ENCODE measurements around the gene TBC1D2B. TPM values are rescaled to one million over a fixed set of nuclear protein-coding genes. Genes with fewer than 3 reads are reported as not detected.

TBC1D2B gene
- total RNA-seq, 1 donor from 2014 or later = 50.7 TPM

- no peak for DNase-seq
Observed at GRCh38 chr15:78054966-78055365, 22.5 kb downstream of the TBC1D2B start.

- DNase-seq = no peak
Observed at GRCh38 chr15:78054518-78054917, 23.0 kb downstream of the TBC1D2B start.

DNA sequence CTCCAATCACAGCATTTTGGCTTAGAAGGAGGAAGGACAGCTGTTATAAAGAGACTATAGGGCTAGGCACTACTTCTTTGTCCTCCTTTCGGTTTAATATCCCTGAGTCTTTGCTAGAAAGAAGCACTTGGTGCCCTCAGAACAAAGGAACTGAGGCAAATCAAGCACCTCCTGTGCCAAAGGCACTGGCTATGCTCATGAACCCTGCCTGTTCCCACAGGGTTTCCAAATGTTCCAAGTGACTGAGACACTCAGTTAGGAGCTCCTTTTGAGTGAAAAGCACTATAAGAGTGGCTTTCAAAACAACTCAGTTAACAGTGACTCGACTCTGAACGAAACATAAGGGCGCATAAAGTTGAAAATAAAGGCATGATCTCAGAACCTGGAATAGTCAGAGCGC lies 25.0 kb downstream of the TBC1D2B start:
- no peak for DNase-seq

DNA sequence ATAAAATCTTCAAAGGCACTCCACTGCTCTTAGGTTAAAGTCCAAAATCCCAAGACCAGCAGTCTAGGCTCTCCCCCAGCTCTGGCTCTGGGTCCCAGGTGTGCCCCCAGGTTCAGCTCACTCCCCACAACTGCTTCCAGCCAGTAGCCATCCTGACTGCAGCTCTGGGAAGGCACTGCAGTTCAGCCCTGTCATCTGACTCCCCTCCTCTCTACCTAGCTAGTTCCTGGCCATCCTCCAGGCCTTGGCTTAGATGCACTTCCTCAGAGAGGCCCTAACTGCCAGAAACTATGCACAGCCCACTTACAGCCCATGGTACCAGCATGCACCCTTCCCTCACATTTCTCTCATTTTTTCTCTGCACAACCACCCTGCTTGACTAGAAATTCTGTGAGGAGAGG lies 25.5 kb downstream of the TBC1D2B start:
- peak; percentile 61 for DNase-seq

GRCh38 chr15:78051596-78051995 lies 25.9 kb downstream of the TBC1D2B start:
- no peak for DNase-seq

DNA sequence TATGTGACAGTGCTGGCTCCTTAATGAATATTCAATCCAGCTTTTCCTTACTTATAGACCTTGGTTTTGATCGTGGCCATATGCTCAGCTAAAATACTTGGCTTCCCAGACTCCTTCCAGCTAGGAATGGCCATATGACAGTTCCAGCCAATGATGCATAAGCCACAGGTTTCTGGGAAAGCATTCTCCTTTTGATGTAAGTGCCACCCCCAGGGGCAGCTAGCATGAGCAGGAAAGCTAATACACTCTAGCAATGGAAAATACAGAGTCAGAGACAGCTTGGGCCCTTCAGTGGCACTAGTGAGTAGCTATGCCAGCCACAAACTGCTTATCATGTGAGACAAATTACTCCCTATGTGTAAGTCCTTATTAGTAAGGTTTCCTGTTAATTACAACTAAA lies 26.7 kb downstream of the TBC1D2B start:
- no peak for DNase-seq

GRCh38 chr15:78050441-78050809 lies 27.1 kb downstream of the TBC1D2B start:
- DNase-seq = no peak

DNA sequence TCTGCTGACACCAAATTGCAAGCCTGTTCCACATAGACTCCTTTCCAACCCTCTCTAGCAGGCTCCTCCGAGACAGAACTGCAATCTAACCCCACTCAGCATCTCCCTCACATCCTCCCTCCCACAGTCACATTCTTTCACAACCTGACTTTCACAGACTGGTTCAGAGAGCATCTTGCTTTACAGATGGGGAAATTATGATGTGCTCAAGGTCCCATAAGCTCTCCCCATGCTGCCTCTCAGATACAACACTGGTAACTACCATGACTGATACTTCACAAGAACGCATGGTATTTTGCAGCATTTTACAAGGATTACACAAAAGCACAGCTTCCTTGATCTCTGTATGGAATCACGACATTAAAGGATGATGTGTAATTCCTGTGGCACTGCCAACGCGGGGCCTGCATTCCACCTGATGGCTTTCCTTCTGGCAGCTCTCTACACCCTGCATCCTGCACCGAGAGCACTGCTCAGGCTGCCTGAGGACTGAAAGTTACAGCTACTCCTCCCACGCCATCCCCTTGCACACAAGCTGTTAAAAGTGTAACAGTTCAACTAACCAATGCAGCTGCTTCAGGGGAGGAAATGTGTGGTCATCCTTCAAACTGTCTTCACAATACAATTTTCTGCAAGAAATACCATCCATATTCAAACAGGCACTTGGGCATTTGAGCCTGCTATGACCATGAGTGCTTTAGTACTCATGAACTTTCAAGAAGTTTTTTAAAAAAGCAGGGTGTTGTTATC lies 27.6 kb downstream of the TBC1D2B start:
- DNase-seq = no peak

DNA sequence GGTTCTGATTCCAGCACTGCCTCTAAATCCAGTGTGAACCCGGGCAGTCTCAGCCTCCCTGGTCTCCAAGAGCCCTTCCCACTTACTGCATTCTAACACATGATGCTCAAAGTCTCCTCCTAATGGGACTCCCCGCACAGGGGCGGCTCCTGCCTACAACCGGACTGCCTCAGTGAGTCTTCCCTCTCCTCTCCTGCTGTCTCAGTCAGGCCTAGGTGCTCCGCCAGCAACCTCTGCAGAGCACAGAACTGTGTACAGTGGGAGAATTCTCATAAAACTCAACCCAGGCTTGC lies 28.9 kb downstream of the TBC1D2B start:
- no peak for DNase-seq

GRCh38 chr15:78047761-78048627 lies 29.5 kb downstream of the TBC1D2B start:
- peak; percentile 84 for DNase-seq

DNA sequence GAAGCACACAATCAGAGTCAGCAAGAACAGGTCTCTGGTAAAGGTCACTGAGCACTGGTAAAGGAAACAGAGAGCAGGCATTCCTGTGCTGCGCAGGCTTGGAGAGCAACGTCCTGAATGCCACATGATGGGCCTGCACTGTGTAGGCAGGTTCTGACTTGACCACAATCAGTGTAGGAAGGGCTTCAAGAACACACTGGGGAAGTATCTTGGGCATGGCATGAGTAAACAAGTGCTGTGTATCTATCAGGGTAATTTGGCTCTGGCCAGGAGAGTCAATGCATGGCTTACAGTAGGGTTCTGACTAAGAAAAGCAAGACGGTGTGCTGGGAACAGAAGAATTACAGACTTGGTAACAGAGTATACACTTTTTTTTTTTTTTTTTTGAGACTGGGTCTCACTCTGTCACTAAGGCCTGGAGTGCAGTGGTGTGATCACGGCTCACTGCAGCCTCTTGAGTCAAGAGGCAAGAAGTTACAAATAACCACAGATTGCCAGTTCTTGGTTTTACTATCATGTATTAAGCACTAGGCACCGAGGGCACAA lies 30.6 kb downstream of the TBC1D2B start:
- DNase-seq = no peak

DNA sequence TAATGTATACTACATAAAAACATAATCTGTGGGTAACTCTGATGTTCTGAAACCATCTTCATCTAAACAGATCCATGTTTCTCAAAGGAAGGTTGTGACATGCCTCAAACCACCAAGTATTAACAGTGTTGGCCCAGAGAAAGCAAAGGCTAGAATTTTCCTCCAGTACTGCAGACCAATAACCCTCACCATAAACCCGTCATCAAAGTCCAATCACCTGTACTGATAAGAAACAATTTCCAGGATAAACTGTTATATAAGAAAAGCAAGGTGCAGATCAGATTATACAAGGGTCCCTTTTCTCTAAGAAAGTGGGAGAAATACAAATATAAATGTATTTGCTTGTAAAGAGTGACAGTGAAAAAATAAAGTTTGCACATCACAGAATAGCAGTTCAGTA lies 32.3 kb downstream of the TBC1D2B start:
- no peak for DNase-seq

GRCh38 chr15:78044407-78045155 lies 32.9 kb downstream of the TBC1D2B start:
- peak; percentile 65 for DNase-seq

- DNase-seq = no peak
Observed at GRCh38 chr15:78041946-78042345, 35.6 kb downstream of the TBC1D2B start.

- no peak for DNase-seq
Observed at GRCh38 chr15:78040653-78041244, 36.8 kb downstream of the TBC1D2B start.

DNA sequence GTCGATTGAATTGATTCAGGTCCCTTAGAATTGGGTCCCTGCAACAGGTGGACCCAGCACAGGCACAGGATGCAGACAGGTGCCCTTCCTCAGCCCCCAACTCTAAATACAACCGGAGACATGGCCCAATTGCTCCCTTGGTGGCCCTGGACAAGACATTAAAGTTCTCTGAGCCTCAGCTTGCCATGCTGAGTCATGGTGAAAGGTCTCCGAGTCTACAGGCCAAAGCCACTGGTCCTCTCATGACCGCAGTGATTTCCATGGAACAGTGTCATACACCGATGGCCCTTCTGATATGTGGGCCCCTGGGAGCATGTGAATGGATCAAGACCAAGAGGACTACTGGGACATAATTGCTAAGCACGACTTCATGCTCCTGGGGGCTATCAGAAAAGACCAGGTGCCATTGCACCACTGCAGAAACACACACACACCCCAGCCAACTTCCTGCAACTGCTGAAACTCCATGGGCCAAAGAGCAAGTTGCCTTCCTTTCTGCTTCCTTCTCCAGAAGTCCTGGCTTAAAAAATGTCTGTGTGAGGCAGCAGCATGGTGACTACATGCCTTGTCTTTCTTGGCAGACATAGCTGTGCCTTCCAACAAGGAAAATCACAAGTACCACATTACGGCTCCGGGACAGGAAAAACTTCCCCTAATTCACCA lies 38.8 kb downstream of the TBC1D2B start:
- DNase-seq = no peak

DNA sequence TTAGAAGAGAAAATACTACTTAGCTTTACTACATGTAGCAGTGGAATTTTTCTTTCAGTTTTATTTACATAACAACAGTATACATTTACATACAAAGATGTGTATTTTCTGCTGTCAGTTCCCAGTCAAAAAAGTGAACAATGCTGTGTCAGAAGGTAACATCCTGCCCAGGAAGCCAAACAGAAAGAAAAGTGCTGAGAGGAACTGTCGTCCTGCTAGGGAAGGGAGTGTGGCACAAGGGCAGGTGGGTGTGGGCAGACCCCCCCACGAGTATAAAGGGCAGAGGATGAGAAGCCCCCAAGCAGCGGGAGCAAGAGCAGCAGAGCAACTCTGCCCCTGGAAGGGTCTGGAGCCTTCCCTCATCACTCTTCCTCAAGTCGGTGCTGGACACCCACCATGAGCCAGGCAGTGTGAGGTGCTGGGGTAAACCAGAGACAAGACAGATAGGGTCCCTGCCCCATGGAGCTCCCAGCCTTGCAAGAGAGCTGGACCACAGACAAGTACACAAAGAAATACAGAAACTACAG lies 39.7 kb downstream of the TBC1D2B start:
- no peak for DNase-seq

- no peak for DNase-seq
Observed at GRCh38 chr15:78037328-78037727, 40.2 kb downstream of the TBC1D2B start.

DNA sequence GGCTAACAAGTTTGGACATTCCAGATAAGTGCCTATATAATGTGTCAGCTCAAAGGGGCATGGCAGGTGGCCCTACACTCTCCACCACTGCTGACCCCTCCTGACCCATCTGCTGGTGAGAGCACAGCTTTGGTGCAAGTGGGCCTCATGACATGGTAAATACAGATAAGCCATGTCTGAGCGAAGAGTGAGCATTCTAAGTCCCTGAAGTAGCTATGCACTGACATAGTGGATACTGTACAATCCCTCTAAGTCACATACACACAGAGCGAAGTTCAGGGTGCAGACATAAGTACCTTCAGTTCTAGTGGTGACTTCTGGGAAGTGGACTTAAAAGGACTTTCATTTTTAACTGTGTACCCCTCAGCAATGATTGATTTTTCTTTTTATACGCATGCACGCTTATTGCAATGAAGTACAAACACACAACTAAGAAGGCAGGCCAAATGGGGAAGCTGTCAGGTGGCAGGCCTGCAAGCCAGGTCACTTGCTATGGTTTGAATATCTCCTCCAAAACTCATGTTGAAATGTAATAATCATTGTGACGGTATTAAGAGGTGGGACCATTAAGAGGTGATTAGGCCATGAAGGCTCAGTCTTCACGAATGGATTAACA lies 41.5 kb downstream of the TBC1D2B start:
- no peak for DNase-seq

GRCh38 chr15:78035321-78035751 lies 42.2 kb downstream of the TBC1D2B start:
- DNase-seq = no peak
